Esophagus muscularis mucosa (tissue), 4 donors: ENCODE results near the gene AFAP1L2. TPM values are rescaled to one million over a fixed set of nuclear protein-coding genes. Genes with fewer than 3 reads are reported as not detected.

ENCODE experiments used
- DNase-seq: peaks from one replicate; pipeline ENCODE4 v3.0.0-alpha.2; 2017; ENCODE audit errors: extremely low spot score
- H3K27ac ChIP-seq, 4 donors: fragments of 200-600 bp; sonication (generic); replicated peaks in 1 of 4; 1 replicate in 3 of 4; 2 replicates in 1 of 4; pipeline ENCODE4 v1.5.1; 2016 to 2019; ENCODE audit warnings: mild to moderate bottlenecking in 1 of 4
- H3K27me3 ChIP-seq, 4 donors: fragments of 200-600 bp; sonication (generic); one replicate each; pipeline versions ENCODE4 v1.5.1 to v1.6.0; 2016 to 2019
- H3K36me3 ChIP-seq, 4 donors: fragments of 200-600 bp; sonication (generic); one replicate each; pipeline ENCODE4 v1.5.1; 2016 to 2019
- H3K4me1 ChIP-seq, 4 donors: fragments of 200-600 bp; sonication (generic); one replicate each; pipeline ENCODE4 v1.5.1; 2016 to 2019
- H3K4me3 ChIP-seq, 4 donors: fragments of 200-600 bp; sonication (generic); 1 replicate in 2 of 4; 2 replicates in 2 of 4; pipeline ENCODE4 v1.5.1; 2016 to 2019; ENCODE audit warnings: mild to moderate bottlenecking in 4 of 4, moderate library complexity in 1 of 4
- H3K9me3 ChIP-seq, 4 donors: fragments of 200-600 bp; sonication (generic); 1 replicate in 3 of 4; 2 replicates in 1 of 4; pipeline ENCODE4 v1.5.1; 2016 to 2019
- CTCF ChIP-seq, 3 experiments: fragments of 200-600 bp in 2 of 3; fragments of 450-650 bp in 1 of 3; sonication (generic) in 2 of 3; IDR thresholded peaks; one replicate each; pipeline ENCODE4 v1.5.1; 2017 to 2019; ENCODE audit warnings: antibody characterized with exemption in 3 of 3, mild to moderate bottlenecking in 2 of 3, moderate library complexity in 1 of 3
- EP300 ChIP-seq: sonication (generic); formaldehyde crosslinking; IDR thresholded peaks from one replicate; pipeline ENCODE4 v1.6.1; 2017; ENCODE audit warnings: antibody characterized with exemption
- POLR2A ChIP-seq: fragments of 450-650 bp; IDR thresholded peaks from one replicate; pipeline ENCODE4 v1.6.1; 2017; ENCODE audit warnings: antibody characterized with exemption, moderate library complexity, mild to moderate bottlenecking, low read depth
- POLR2AphosphoS5 ChIP-seq, 2 donors: sonication (generic); formaldehyde crosslinking; IDR thresholded peaks; one replicate each; pipeline ENCODE4 v1.6.1; 2017; ENCODE audit warnings: antibody characterized with exemption in 2 of 2
- WGBS: methylation state at CpG from one replicate; pipeline ENCODE4 v1.1.5; 2018; 5-methylcytosine and 5-hydroxymethylcytosine counted together
- intact Hi-C: fragments of 100-400 bp; cut with DNase I; formaldehyde crosslinking; loops from one replicate; pipeline ENCODE4 v1.15.1; 2023
- total RNA-seq, 4 donors: library from RNA; depleted of rRNA; stranded (reverse); fragments of >200 nt; gene quantifications; one replicate each; pipeline versions ENCODE4 v1.1.0 to v1.2.1, GENCODE V29; 2016

Gene AFAP1L2
- total RNA-seq, 4 donors from 2014 or later: 18.5 to 23.2 (median 19.9) TPM

DNA sequence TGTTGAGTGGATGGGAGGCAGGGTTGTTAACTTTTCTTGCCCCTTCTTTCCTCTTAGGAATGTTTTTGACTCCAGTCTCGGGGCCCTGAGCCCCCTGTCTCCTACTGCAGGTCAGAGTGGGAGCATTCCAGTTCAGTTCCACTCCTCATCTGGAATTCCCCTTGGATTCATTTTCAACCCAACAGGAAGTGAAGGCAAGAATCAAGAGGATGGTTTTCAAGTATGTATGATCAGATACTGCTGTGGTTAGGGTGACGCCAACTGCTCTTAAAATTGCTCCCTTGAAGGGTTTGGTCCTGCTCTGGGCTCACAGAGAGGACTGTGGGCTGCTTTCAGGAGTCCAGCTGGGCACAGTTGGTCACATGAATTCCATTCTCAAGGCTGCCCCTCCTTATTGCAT, 143.2 kb downstream of the AFAP1L2 start:
- no peak for DNase-seq
- WGBS: 84% methylated on average over 2 of the region's 2 CpGs
- intact Hi-C loops: no loop called here
- H3K27ac ChIP-seq: peak overlapping the region in 2 of 4 donors; percentile 8 to 57
- H3K27me3 ChIP-seq: no peaks in the 10 kb centered on the region
- H3K9me3 ChIP-seq: no peaks in the 10 kb centered on the region
- no peaks in the 10 kb centered on the region for H3K36me3 ChIP-seq
- peaks cover 6 to 31% (median 23%) of the 10 kb centered on the region in 4 donors for H3K4me1 ChIP-seq
- no peak overlapping the region for H3K4me3 ChIP-seq
- TF ChIP-seq POLR2A (no peak), EP300 (no peak), CTCF (IDR thresholded peaks at IDR 0.05) (no peak), POLR2AphosphoS5 (IDR thresholded peaks at IDR 0.05) (no peak)

DNA sequence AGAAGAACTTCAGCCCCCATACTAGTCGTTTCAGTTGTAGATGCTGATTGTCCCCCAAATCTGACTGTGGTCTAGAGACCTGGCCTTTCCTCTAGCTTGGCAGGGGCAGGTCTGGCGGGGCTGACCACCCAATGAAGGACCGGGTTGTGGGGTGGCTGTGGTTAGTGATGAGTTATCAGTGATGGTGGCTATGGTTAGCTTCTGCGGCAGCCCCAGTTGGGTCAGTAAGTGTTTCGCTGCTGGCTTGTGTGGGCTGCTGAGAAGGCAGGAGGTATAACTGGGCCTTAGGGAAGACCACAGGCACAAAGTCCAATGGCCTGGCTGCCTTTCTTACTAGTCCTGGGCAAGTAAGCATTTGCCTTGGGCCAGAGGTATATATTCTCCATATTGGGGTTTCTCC, 143.9 kb downstream of the AFAP1L2 start:
- Histone ChIP-seq H3K4me1 (peaks cover 3 to 24% (median 17%) of the 10 kb centered on the region in 4 donors), H3K27me3 (no peaks in the 10 kb centered on the region), H3K9me3 (no peaks in the 10 kb centered on the region), H3K4me3 (no peak overlapping the region), H3K36me3 (no peaks in the 10 kb centered on the region), H3K27ac (peak overlapping the region; percentile 22 to 57 (median 24))
- TF ChIP-seq EP300 (no peak), POLR2AphosphoS5 (IDR thresholded peaks at IDR 0.05) (no peak), POLR2A (no peak), CTCF (IDR thresholded peaks at IDR 0.05) (no peak)
- WGBS: 95% methylated on average over 3 of the region's 5 CpGs
- no peak for DNase-seq
- intact Hi-C loops: no loop called here

- H3K27ac ChIP-seq: peak overlapping the region in 3 of 4 donors; percentile 22 to 25 (median 24)
- no peaks in the 10 kb centered on the region for H3K27me3 ChIP-seq
- intact Hi-C loops: no loop called here
- H3K4me3 ChIP-seq: no peak overlapping the region
- no peaks in the 10 kb centered on the region for H3K36me3 ChIP-seq
- no peaks in the 10 kb centered on the region for H3K9me3 ChIP-seq
- peaks cover 3 to 19% (median 12%) of the 10 kb centered on the region in 4 donors for H3K4me1 ChIP-seq
- WGBS: 58% methylated on average over 10 of the region's 10 CpGs
- TF ChIP-seq POLR2AphosphoS5 (IDR thresholded peaks at IDR 0.05): peak; percentile 26 to 56
- TF ChIP-seq POLR2A: no peak
- no peak for DNase-seq
These were observed 144.5 kb downstream of the AFAP1L2 start for GRCh38 chr10:114259824-114260223.

GRCh38 chr10:114258274-114258840, 145.9 kb downstream of the AFAP1L2 start:
- 85% methylated on average over 5 of the region's 5 CpGs for WGBS
- Histone ChIP-seq H3K27me3 (no peaks in the 10 kb centered on the region), H3K9me3 (no peaks in the 10 kb centered on the region), H3K4me1 (peaks cover 0 to 16% (median 11%) of the 10 kb centered on the region in 4 donors), H3K4me3 (no peak overlapping the region), H3K27ac (peak overlapping the region in 1 of 4 donors; percentile 30), H3K36me3 (no peaks in the 10 kb centered on the region)
- DNase-seq: no peak
- TF ChIP-seq CTCF (IDR thresholded peaks at IDR 0.05) (no peak), POLR2AphosphoS5 (IDR thresholded peaks at IDR 0.05) (no peak), POLR2A (no peak), EP300 (no peak)
- intact Hi-C loops: no loop called here

- H3K27me3 ChIP-seq: no peaks in the 10 kb centered on the region
- WGBS: 44% methylated on average over 3 of the region's 3 CpGs
- intact Hi-C loops: no loop called here
- TF ChIP-seq POLR2A (no peak), EP300 (no peak), CTCF (IDR thresholded peaks at IDR 0.05) (no peak), POLR2AphosphoS5 (IDR thresholded peaks at IDR 0.05) (no peak)
- H3K27ac ChIP-seq: peak overlapping the region in 1 of 4 donors; percentile 30
- no peaks in the 10 kb centered on the region for H3K9me3 ChIP-seq
- H3K4me1 ChIP-seq: peaks cover 0 to 16% (median 11%) of the 10 kb centered on the region in 4 donors
- H3K36me3 ChIP-seq: no peaks in the 10 kb centered on the region
- no peak for DNase-seq
- no peak overlapping the region for H3K4me3 ChIP-seq
These were observed 146.8 kb downstream of the AFAP1L2 start for GRCh38 chr10:114257498-114257897.
